MM.1S (cell line): ENCODE data around the gene BEGAIN.

Experiments used
- EZH2 ChIP-seq: fragments of 300-600 bp; sonication (generic); optimal IDR thresholded peaks from 2 replicates; pipeline ENCODE3; 2017; ENCODE audit warnings: low read depth, mild to moderate bottlenecking, antibody characterized with exemption, low read length, mixed read lengths
- EZH2phosphoT487 ChIP-seq: fragments of 300-600 bp; sonication (generic); IDR thresholded peaks from 2 replicates; pipeline ENCODE4 v1.6.1; 2018; ENCODE audit warnings: antibody characterized with exemption, low read length
- TF ChIP-seq, protein P1 (sequence below): fragments of 300-600 bp; sonication (generic); IDR thresholded peaks from 2 replicates; pipeline ENCODE4 v1.5.1; 2016; ENCODE audit warnings: antibody characterized with exemption, low read length, mixed read lengths

DNA sequence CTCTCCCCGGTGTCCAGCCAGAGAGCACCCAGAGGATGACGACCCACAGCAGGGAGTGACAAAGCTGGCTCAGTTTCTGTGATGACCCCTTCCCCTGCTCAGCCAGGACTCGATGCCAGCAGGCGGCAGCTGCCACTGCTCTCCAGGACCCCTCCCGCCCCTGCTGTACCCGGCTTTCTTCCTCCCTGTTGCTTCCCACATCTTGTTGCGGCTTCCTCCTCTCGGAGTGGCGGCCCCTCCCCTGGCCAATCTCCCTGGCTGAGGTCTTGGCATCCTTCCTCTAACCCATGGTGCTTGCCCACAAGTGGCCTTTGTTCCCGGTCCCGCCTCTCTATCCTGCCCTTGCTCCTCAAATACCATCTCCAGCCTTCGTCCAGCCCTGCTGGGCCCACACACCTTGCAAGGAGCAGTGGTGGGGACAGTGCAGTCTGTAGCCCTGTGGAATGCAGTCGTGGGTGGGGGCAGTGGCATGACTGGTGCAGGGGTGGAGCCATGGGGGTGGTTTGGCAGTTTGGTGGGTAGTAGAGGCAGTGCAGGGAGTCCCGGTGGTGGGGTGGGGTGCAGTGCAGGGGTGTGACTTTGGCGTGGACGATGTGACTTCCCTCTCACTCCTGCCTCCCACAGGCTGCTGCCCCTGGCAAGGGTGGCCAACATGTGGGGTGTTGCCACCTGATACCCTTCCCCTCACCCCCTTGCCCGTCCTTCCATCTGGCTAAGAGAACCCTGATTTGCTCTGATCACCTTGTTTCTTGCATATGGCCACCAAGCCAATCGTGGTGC lies 16.3 kb upstream of the BEGAIN start:
- no peak for TF ChIP-seq EZH2
- TF ChIP-seq, protein P1, sequence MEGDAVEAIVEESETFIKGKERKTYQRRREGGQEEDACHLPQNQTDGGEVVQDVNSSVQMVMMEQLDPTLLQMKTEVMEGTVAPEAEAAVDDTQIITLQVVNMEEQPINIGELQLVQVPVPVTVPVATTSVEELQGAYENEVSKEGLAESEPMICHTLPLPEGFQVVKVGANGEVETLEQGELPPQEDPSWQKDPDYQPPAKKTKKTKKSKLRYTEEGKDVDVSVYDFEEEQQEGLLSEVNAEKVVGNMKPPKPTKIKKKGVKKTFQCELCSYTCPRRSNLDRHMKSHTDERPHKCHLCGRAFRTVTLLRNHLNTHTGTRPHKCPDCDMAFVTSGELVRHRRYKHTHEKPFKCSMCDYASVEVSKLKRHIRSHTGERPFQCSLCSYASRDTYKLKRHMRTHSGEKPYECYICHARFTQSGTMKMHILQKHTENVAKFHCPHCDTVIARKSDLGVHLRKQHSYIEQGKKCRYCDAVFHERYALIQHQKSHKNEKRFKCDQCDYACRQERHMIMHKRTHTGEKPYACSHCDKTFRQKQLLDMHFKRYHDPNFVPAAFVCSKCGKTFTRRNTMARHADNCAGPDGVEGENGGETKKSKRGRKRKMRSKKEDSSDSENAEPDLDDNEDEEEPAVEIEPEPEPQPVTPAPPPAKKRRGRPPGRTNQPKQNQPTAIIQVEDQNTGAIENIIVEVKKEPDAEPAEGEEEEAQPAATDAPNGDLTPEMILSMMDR = no peak
- TF ChIP-seq EZH2phosphoT487 = no peak
